ENCODE results near the gene SHOC2. TPM values are rescaled to one million over a fixed set of nuclear protein-coding genes. Genes with fewer than 3 reads are reported as not detected.

Gene SHOC2
- total and polyA plus RNA-seq, 2 experiments from 2014 or later, result 23.3 to 33.3 TPM

DNA sequence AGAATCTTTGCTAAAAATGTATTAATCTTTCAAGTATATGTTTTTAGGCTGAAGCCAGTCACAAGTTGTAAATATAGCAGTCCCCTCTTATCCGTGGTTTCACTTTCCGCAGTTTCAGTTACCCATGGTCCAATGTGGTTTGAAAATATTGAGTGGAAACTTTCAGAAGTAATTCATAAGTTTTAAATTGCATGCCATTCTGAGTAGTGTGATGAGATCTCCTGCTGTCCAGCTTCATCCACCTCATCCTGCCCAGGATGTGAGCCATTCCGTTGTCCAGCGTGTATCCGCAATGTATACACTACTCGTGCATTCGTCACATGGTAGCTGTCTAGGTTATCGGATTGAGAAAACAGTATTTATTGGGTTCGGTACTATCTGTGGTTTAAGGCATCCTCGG is 35.5 kb upstream of the SHOC2 start:
- H3K4me1 ChIP-seq (ENCODE audit: insufficient read depth), result no peaks in the 10 kb centered on the region
- TF ChIP-seq EZH2phosphoT487 (IDR thresholded peaks at IDR 0.05; ENCODE audit: unreplicated experiment) (no peak), CTCF (conservative IDR thresholded peaks at IDR 0.05; ENCODE audit: low read depth in 2 of 2) (no peak), POLR2AphosphoS5 (IDR thresholded peaks at IDR 0.05; ENCODE audit: low read depth) (no peak), EZH2 (IDR thresholded peaks at IDR 0.05; ENCODE audit: low read depth, unreplicated experiment) (no peak), ZNF114 (CRISPR knock-in tag; IDR thresholded peaks at IDR 0.05) (no peak), CREB1 (CRISPR knock-in tag; IDR thresholded peaks at IDR 0.05; ENCODE audit: low read depth) (no peak), REST (IDR thresholded peaks at IDR 0.05; ENCODE audit: unreplicated experiment) (no peak), STAT1 (IDR thresholded peaks at IDR 0.05; ENCODE audit: unreplicated experiment) (no peak), JUNB (IDR thresholded peaks at IDR 0.05; ENCODE audit: unreplicated experiment) (no peak), ZNF331 (CRISPR knock-in tag; IDR thresholded peaks at IDR 0.05; ENCODE audit: low read depth) (no peak), NANOG (IDR thresholded peaks at IDR 0.05; ENCODE audit: borderline replicate concordance) (no peak)
- H3K27ac Mint-ChIP-seq, result no peak overlapping the region
- H3K79me2 ChIP-seq (replicated peaks; ENCODE audit: insufficient read depth), result no peaks in the 10 kb centered on the region
- DNase-seq (ENCODE audit: low spot score), result no peak
- no peak overlapping the region for H2AFZ ChIP-seq
- no peak overlapping the region for H3K4me3 Mint-ChIP-seq
- H3K9me2 ChIP-seq (ENCODE audit: insufficient read depth), result no peaks in the 10 kb centered on the region
- no peak for ATAC-seq
- no peak overlapping the region for H3K4me2 ChIP-seq
- no peaks in the 10 kb centered on the region for H3K36me3 ChIP-seq (ENCODE audit: insufficient read depth)
- H3K27me3 Mint-ChIP-seq (ENCODE audit: insufficient read depth, low read depth, poor library complexity), result no peaks in the 10 kb centered on the region
- H3K4me1 Mint-ChIP-seq, result no peaks in the 10 kb centered on the region
- H3K9me3 Mint-ChIP-seq, result no peaks in the 10 kb centered on the region
- H3F3A ChIP-seq (replicated peaks; ENCODE audit: low read depth), result no peaks in the 10 kb centered on the region
- no peak overlapping the region for H3K27ac ChIP-seq (ENCODE audit: low read depth)
- H3K27me3 ChIP-seq (ENCODE audit: insufficient read depth), result no peaks in the 10 kb centered on the region
- H4K20me1 ChIP-seq (replicated peaks; ENCODE audit: insufficient read depth), result no peaks in the 10 kb centered on the region
- peaks cover 5% of the 10 kb centered on the region; the same call in 1 of the 3 replicates for H3K36me3 Mint-ChIP-seq (ENCODE audit: low read depth)
- no peak overlapping the region for H3K4me3 ChIP-seq
